Erythroblast (primary cell): ENCODE data around the gene ZBTB44.
"Not testable (repeated sequence)": the region's sequence is repeated elsewhere in the genome, so short reads cannot be mapped to it uniquely, and the experiment has no call there.

Experiments used
- GATA1 ChIP-seq: IDR thresholded peaks from 2 replicates; pipeline ENCODE4 v1.6.1; 2011; ENCODE audit warnings: low read depth, mild to moderate bottlenecking, control low read depth, low read length, moderate library complexity
- POLR2A ChIP-seq: IDR thresholded peaks from 2 replicates; pipeline ENCODE4 v1.6.1; 2011; ENCODE audit warnings: mild to moderate bottlenecking, low read length

DNA sequence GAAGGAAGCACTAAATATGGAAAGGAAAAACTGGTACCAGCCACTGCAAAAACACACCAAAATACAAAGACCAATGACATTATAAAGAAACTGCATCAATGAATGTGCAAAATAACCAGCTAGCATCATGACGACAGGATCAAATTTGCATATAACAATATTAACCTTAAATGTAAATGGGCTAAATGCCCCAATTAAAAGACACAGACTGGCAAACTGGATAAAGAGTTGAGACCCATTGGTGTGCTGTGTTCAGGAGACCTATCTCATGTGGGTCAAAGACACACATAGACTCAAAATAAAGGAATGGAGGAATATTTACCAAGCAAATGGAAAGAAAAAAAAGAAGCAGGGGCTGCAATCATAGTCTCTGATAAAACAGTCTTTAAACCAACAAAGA lies 63.0 kb downstream of the ZBTB44 start:
- not testable (repeated sequence) for TF ChIP-seq POLR2A, GATA1
